Calu3 (cell line): ENCODE measurements around the gene NUDT19. TPM values are rescaled to one million over a fixed set of nuclear protein-coding genes. Genes with fewer than 3 reads are reported as not detected.
"Not testable (repeated sequence)": the region's sequence is repeated elsewhere in the genome, so short reads cannot be mapped to it uniquely, and the experiment has no call there.

Experiments used
- BruUV-seq: library from RNA; stranded (reverse); fragments of 400-500 nt; replicated peaks from 2 replicates; lab custom pipeline; 2021; lab: Mats Ljungman, UMichigan
- CTCF ChIA-PET: fragments of 300-600 bp; sonication (Branson Sonifier 250); formaldehyde crosslinking; loops from one replicate; lab custom pipeline; 2022; ENCODE audit warnings: antibody characterized with exemption; lab: Charles Lee
- DNase-seq: peaks from one replicate; pipeline ENCODE4 v3.0.0; 2022
- H3K27ac Mint-ChIP-seq: one replicate; pipeline ENCODE4 v1.8.0; 2022; ENCODE audit warnings: mixed read lengths; ENCODE audit not compliant: unreplicated experiment
- H3K27me3 Mint-ChIP-seq: one replicate; pipeline ENCODE4 v1.8.0; 2022; ENCODE audit warnings: mixed read lengths; ENCODE audit not compliant: unreplicated experiment
- H3K36me3 Mint-ChIP-seq: one replicate; pipeline ENCODE4 v1.8.0; 2022; ENCODE audit warnings: mild to moderate bottlenecking, moderate library complexity, mixed read lengths; ENCODE audit not compliant: insufficient read depth, unreplicated experiment
- H3K4me1 Mint-ChIP-seq: one replicate; pipeline ENCODE4 v1.8.0; 2022; ENCODE audit warnings: mild to moderate bottlenecking, low read depth, mixed read lengths; ENCODE audit not compliant: unreplicated experiment
- H3K4me3 Mint-ChIP-seq: one replicate; pipeline ENCODE4 v1.8.0; 2022; ENCODE audit warnings: mild to moderate bottlenecking, low read depth, moderate library complexity, mixed read lengths; ENCODE audit not compliant: unreplicated experiment
- H3K9me3 Mint-ChIP-seq: one replicate; pipeline ENCODE4 v1.8.0; 2022; ENCODE audit warnings: low read depth, mixed read lengths; ENCODE audit not compliant: unreplicated experiment
- CTCF ChIP-seq: fragments of 200-600 bp; IDR thresholded peaks from one replicate; pipeline ENCODE4 v1.8.0; 2022; ENCODE audit warnings: antibody characterized with exemption; ENCODE audit not compliant: unreplicated experiment
- intact Hi-C: fragments of 100-400 bp; cut with micrococcal nuclease; formaldehyde crosslinking; loops from one replicate; pipeline ENCODE4 v1.10.0; 2022; ENCODE audit not compliant: unreplicated experiment
- total RNA-seq: library from RNA; stranded (reverse); gene quantifications from 2 replicates; pipeline ENCODE4 v1.2.3, GENCODE V29; 2022

NUDT19 gene
- total RNA-seq, 1 experiment from 2014 or later = 21.1 TPM

GRCh38 chr19:32649751-32650150 lies 41.9 kb upstream of the NUDT19 start:
- Mint-ChIP-seq H3K36me3 (peaks cover 37% of the 10 kb centered on the region), H3K4me1 (peaks cover 17% of the 10 kb centered on the region), H3K27ac (no peak overlapping the region), H3K27me3 (no peaks in the 10 kb centered on the region), H3K9me3 (no peaks in the 10 kb centered on the region), H3K4me3 (no peak overlapping the region)
- no TSS peak for BruUV-seq
- CTCF ChIA-PET = no interaction called here
- intact Hi-C loops = no loop called here
- TF ChIP-seq CTCF = no peak
- no peak for DNase-seq

- CTCF ChIA-PET = no interaction called here
- Mint-ChIP-seq H3K4me3 (no peak overlapping the region), H3K36me3 (peaks cover 37% of the 10 kb centered on the region), H3K27ac (no peak overlapping the region), H3K27me3 (no peaks in the 10 kb centered on the region), H3K9me3 (no peaks in the 10 kb centered on the region), H3K4me1 (peaks cover 17% of the 10 kb centered on the region)
- TF ChIP-seq CTCF = no peak
- no peak for DNase-seq
- BruUV-seq = no TSS peak
- intact Hi-C loops = no loop called here
Measured at GRCh38 chr19:32650671-32651070, 41.0 kb upstream of the NUDT19 start.

- no peak for DNase-seq
- Mint-ChIP-seq H3K36me3 (peaks cover 40% of the 10 kb centered on the region), H3K27me3 (no peaks in the 10 kb centered on the region), H3K4me3 (no peak overlapping the region), H3K27ac (no peak overlapping the region), H3K9me3 (no peaks in the 10 kb centered on the region), H3K4me1 (peaks cover 17% of the 10 kb centered on the region)
- BruUV-seq = no TSS peak
- intact Hi-C loops = no loop called here
- TF ChIP-seq CTCF = no peak
- CTCF ChIA-PET = no interaction called here
Measured at GRCh38 chr19:32651729-32652140, 39.9 kb upstream of the NUDT19 start.

- Mint-ChIP-seq H3K27ac (peak overlapping the region; percentile 5), H3K36me3 (peaks cover 35% of the 10 kb centered on the region), H3K4me1 (peaks cover 17% of the 10 kb centered on the region)
- DNase-seq, BruUV-seq, H3K4me3 Mint-ChIP-seq, H3K9me3 Mint-ChIP-seq, CTCF ChIA-PET, intact Hi-C loops, H3K27me3 Mint-ChIP-seq: not testable (repeated sequence)
Measured at GRCh38 chr19:32652331-32652730, 39.3 kb upstream of the NUDT19 start.

GRCh38 chr19:32652894-32653598 lies 38.6 kb upstream of the NUDT19 start:
- peak; percentile 71 for DNase-seq
- intact Hi-C loops = no loop called here
- Mint-ChIP-seq H3K4me1 (peaks cover 17% of the 10 kb centered on the region), H3K9me3 (no peaks in the 10 kb centered on the region), H3K4me3 (peak overlapping the region; percentile 23), H3K36me3 (peaks cover 35% of the 10 kb centered on the region), H3K27ac (peak overlapping the region; percentile 5), H3K27me3 (no peaks in the 10 kb centered on the region)
- CTCF ChIA-PET = no interaction called here
- BruUV-seq = no TSS peak
- no peak for TF ChIP-seq CTCF
